H9 (cell line): Measurements from ENCODE around the gene CPA4. TPM values are rescaled to one million over a fixed set of nuclear protein-coding genes. Genes with fewer than 3 reads are reported as not detected.

Source experiments
- DNase-seq: peaks from one replicate; pipeline ENCODE4 v3.0.0-alpha.2; 2017
- H2AFZ ChIP-seq: one replicate; pipeline ENCODE4 v1.6.1; 2013; ENCODE audit warnings: mild to moderate bottlenecking, low read length, control low read depth, moderate library complexity
- H2AK5ac ChIP-seq: 2 replicates; pipeline ENCODE4 v1.6.1; 2013; ENCODE audit warnings: low read length, control low read depth, mixed read lengths; ENCODE audit not compliant: insufficient read length
- H2BK120ac ChIP-seq: one replicate; pipeline ENCODE4 v1.6.1; 2013; ENCODE audit warnings: low read depth, mild to moderate bottlenecking, low read length, control low read depth, inconsistent platforms; ENCODE audit not compliant: poor library complexity, severe bottlenecking
- H2BK12ac ChIP-seq: 2 replicates; pipeline ENCODE4 v1.6.1; 2013; ENCODE audit warnings: low read length, control low read depth, mixed read lengths, low read depth; ENCODE audit not compliant: insufficient read length
- H2BK15ac ChIP-seq: 2 replicates; pipeline ENCODE4 v1.6.1; 2013; ENCODE audit warnings: low read depth, low read length, control low read depth
- H2BK20ac ChIP-seq: one replicate; pipeline ENCODE4 v1.6.1; 2013; ENCODE audit warnings: low read depth, mild to moderate bottlenecking, low read length, control low read depth, inconsistent platforms; ENCODE audit not compliant: poor library complexity, severe bottlenecking
- H2BK5ac ChIP-seq: 2 replicates; pipeline ENCODE4 v1.6.1; 2013; ENCODE audit warnings: low read length, control low read depth, mixed read lengths; ENCODE audit not compliant: insufficient read length
- H3K14ac ChIP-seq: 2 replicates; pipeline ENCODE4 v1.6.1; 2013; ENCODE audit warnings: low read length, control low read depth; ENCODE audit not compliant: insufficient read depth
- H3K18ac ChIP-seq: 2 replicates; pipeline ENCODE4 v1.6.1; 2013; ENCODE audit warnings: low read depth, mild to moderate bottlenecking, mixed read lengths, low read length, control low read depth; ENCODE audit not compliant: insufficient read length
- H3K23ac ChIP-seq: 2 replicates; pipeline ENCODE4 v1.6.1; 2013; ENCODE audit warnings: low read length, control low read depth, mixed read lengths, low read depth; ENCODE audit not compliant: insufficient read length
- H3K23me2 ChIP-seq: 2 replicates; pipeline ENCODE4 v1.6.1; 2013; ENCODE audit warnings: low read depth, mild to moderate bottlenecking, mixed read lengths, low read length, control low read depth; ENCODE audit not compliant: insufficient read length, poor library complexity, severe bottlenecking
- H3K27ac ChIP-seq: 2 replicates; pipeline ENCODE4 v1.5.1; 2013; ENCODE audit warnings: low read length, control low read depth, mixed read lengths, low read depth; ENCODE audit not compliant: insufficient read length
- H3K27me3 ChIP-seq: 2 replicates; pipeline ENCODE4 v1.6.1; 2013; ENCODE audit warnings: low read length, control low read depth, inconsistent platforms; ENCODE audit not compliant: insufficient read depth
- H3K4ac ChIP-seq: 2 replicates; pipeline ENCODE4 v1.6.1; 2013; ENCODE audit warnings: low read depth, mild to moderate bottlenecking, control low read depth, inconsistent platforms, low read length, moderate library complexity
- H3K4me1 ChIP-seq: 2 replicates; pipeline ENCODE4 v1.6.1; 2013; ENCODE audit warnings: low read length, control low read depth, inconsistent platforms; ENCODE audit not compliant: insufficient read depth
- H3K4me2 ChIP-seq: 2 replicates; pipeline ENCODE4 v1.6.1; 2013; ENCODE audit warnings: low read length, control low read depth, mixed read lengths; ENCODE audit not compliant: insufficient read length, insufficient read depth
- H3K56ac ChIP-seq: 2 replicates; pipeline ENCODE4 v1.6.1; 2013; ENCODE audit warnings: low read depth, mild to moderate bottlenecking, mixed read lengths, low read length, control low read depth; ENCODE audit not compliant: insufficient read length
- H3K79me1 ChIP-seq: 2 replicates; pipeline ENCODE4 v1.6.1; 2013; ENCODE audit warnings: low read depth, mild to moderate bottlenecking, moderate library complexity, low read length, control low read depth, inconsistent platforms; ENCODE audit not compliant: insufficient read depth, poor library complexity, severe bottlenecking
- H3K79me2 ChIP-seq: 2 replicates; pipeline ENCODE4 v1.6.1; 2013; ENCODE audit warnings: low read length, control low read depth, inconsistent platforms; ENCODE audit not compliant: insufficient read depth
- H3K9ac ChIP-seq: 2 replicates; pipeline ENCODE4 v1.6.1; 2013; ENCODE audit warnings: low read length, control low read depth, mixed read lengths; ENCODE audit not compliant: insufficient read length; ENCODE audit errors: extremely low read depth
- H3K9me3 ChIP-seq: one replicate; pipeline ENCODE4 v1.6.1; 2013; ENCODE audit warnings: low read depth, low read length, inconsistent platforms; ENCODE audit not compliant: control insufficient read depth
- H3T11ph ChIP-seq: one replicate; pipeline ENCODE4 v1.6.1; 2013; ENCODE audit warnings: mild to moderate bottlenecking, low read length, control low read depth, inconsistent platforms
- H4K20me1 ChIP-seq: one replicate; pipeline ENCODE4 v1.6.1; 2013; ENCODE audit not compliant: control insufficient read depth, insufficient read length, insufficient read depth
- H4K5ac ChIP-seq: 2 replicates; pipeline ENCODE4 v1.6.1; 2013; ENCODE audit warnings: low read depth, mild to moderate bottlenecking, mixed read lengths, low read length, control low read depth; ENCODE audit not compliant: insufficient read length
- H4K8ac ChIP-seq: replicated peaks from 2 replicates; pipeline ENCODE4 v1.6.1; 2013; ENCODE audit warnings: low read length, control low read depth, mixed read lengths, low read depth; ENCODE audit not compliant: insufficient read length
- H4K91ac ChIP-seq: 2 replicates; pipeline ENCODE4 v1.6.1; 2013; ENCODE audit warnings: low read depth, mild to moderate bottlenecking, moderate library complexity, mixed read lengths, low read length, control low read depth; ENCODE audit not compliant: insufficient read length
- H3K27ac Mint-ChIP-seq, 3 experiments: 2 replicates in 2 of 3; 3 replicates in 1 of 3; pipeline ENCODE4 v1.8.0; 2020 to 2021; ENCODE audit warnings: mixed read lengths in 3 of 3, mild to moderate bottlenecking in 1 of 3, moderate library complexity in 1 of 3
- H3K27me3 Mint-ChIP-seq: 2 replicates; pipeline ENCODE4 v1.8.0; 2021; ENCODE audit warnings: low read depth, mild to moderate bottlenecking, moderate library complexity, mixed read lengths
- H3K36me3 Mint-ChIP-seq, 3 experiments: 2 replicates in 2 of 3; 3 replicates in 1 of 3; pipeline ENCODE4 v1.8.0; 2020 to 2021; ENCODE audit warnings: low read depth in 3 of 3, mixed read lengths in 3 of 3; ENCODE audit not compliant: insufficient read depth in 1 of 3
- H3K4me1 Mint-ChIP-seq, 2 experiments: 2 replicates each; pipeline ENCODE4 v1.8.0; 2020; ENCODE audit warnings: mixed read lengths in 2 of 2
- H3K4me3 Mint-ChIP-seq, 2 experiments: 2 replicates in 1 of 2; 3 replicates in 1 of 2; pipeline ENCODE4 v1.8.0; 2020 to 2021; ENCODE audit warnings: mild to moderate bottlenecking in 2 of 2, mixed read lengths in 2 of 2, moderate library complexity in 1 of 2
- H3K9me3 Mint-ChIP-seq, 2 experiments: 2 replicates in 1 of 2; 3 replicates in 1 of 2; pipeline ENCODE4 v1.8.0; 2020; ENCODE audit warnings: mild to moderate bottlenecking in 2 of 2, mixed read lengths in 2 of 2, moderate library complexity in 1 of 2
- CTCF ChIP-seq: fragments of 200-600 bp; sonication (generic); conservative IDR thresholded peaks from 3 replicates; pipeline ENCODE4 v1.8.0; 2021; ENCODE audit warnings: antibody characterized with exemption, mild to moderate bottlenecking
- WGBS: extraction: QIAGEN DNeasy Blood & Tissue Kit; methylation state at CpG from one replicate; pipeline ENCODE4 v1.1.7; 2013; ENCODE audit warnings: missing lambda C conversion rate, low lambda C conversion rate, mixed read lengths; ENCODE audit not compliant: insufficient read length; ENCODE audit errors: extremely low coverage; 5-methylcytosine and 5-hydroxymethylcytosine counted together
- total RNA-seq: library from RNA; stranded (reverse); gene quantifications from 2 replicates; pipeline ENCODE4 v1.2.1, GENCODE V29; 2021

CPA4 gene
- total RNA-seq, 1 experiment from 2014 or later: not detected

GRCh38 chr7:130272381-130273080 is 20.4 kb upstream of the CPA4 start:
- H3K4me1 Mint-ChIP-seq: peaks cover 54 to 56% of the 10 kb centered on the region in 2 experiments
- no peak for TF ChIP-seq CTCF

More at GRCh38 chr7:130272381-130273080, 20.4 kb upstream of the CPA4 start:
- Histone ChIP-seq H4K20me1 (no peaks in the 10 kb centered on the region), H3K18ac (peak overlapping the region; percentile 92), H3K4me1 (peaks cover 17% of the 10 kb centered on the region; the same call in 1 of the 2 replicates), H2AFZ (no peak overlapping the region), H4K5ac (peak overlapping the region; percentile 84), H3K14ac (peak overlapping the region; percentile 88), H2BK12ac (peak overlapping the region; percentile 65), H2BK20ac (peak overlapping the region; percentile 12), H2BK15ac (no peak overlapping the region), H3K23ac (no peak overlapping the region), H2BK120ac (peak overlapping the region; percentile 87), H3K79me2 (no peaks in the 10 kb centered on the region), H2BK5ac (peak overlapping the region; percentile 11), H3K27me3 (no peaks in the 10 kb centered on the region), H4K8ac (no peak overlapping the region), H3K4me2 (peak overlapping the region; percentile 23), H2AK5ac (peak overlapping the region; percentile 9), H3K9me3 (no peaks in the 10 kb centered on the region), H3K27ac (peak overlapping the region; percentile 88), H3K56ac (no peak overlapping the region), H3K9ac (peak overlapping the region; percentile 51), H3K79me1 (no peaks in the 10 kb centered on the region), H4K91ac (peak overlapping the region; percentile 36), H3T11ph (peak overlapping the region; percentile 98), H3K4ac (peak overlapping the region; percentile 42; the same call in 1 of the 2 replicates), H3K23me2 (no peaks in the 10 kb centered on the region)
- Mint-ChIP-seq H3K36me3 (peaks cover 0 to 4% (median 4%) of the 10 kb centered on the region in 3 experiments; a peak in 2 of 7 replicates), H3K4me3 (peak overlapping the region; percentile 47 to 57; a peak in 4 of 5 replicates), H3K9me3 (no peaks in the 10 kb centered on the region; a peak in 1 of 5 replicates), H3K27ac (peak overlapping the region; percentile 99), H3K27me3 (peaks cover 2% of the 10 kb centered on the region; the same call in 1 of the 2 replicates)
- WGBS: no CpG with 5 or more reads among the region's 23 CpGs
- DNase-seq: peak; percentile 58
